ENCODE results near the gene ZNF783.

DNA sequence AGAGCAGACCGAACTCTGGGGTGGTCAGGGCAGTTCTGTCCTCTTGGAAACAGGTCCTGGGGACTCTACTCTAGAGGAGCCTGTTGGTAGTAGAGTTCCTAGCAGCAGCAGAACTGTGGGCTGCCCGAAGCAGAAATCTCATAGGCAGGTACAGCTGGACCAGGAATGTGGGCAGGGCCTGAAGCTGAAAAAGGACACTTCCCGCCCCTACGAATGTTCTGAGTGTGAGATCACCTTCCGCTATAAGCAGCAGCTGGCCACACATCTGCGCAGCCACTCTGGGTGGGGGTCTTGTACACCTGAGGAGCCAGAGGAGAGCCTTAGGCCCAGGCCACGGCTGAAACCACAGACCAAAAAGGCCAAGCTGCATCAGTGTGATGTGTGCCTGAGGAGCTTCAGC, 8.3 kb upstream of the ZNF783 start:
- TF ChIP-seq, protein P1, sequence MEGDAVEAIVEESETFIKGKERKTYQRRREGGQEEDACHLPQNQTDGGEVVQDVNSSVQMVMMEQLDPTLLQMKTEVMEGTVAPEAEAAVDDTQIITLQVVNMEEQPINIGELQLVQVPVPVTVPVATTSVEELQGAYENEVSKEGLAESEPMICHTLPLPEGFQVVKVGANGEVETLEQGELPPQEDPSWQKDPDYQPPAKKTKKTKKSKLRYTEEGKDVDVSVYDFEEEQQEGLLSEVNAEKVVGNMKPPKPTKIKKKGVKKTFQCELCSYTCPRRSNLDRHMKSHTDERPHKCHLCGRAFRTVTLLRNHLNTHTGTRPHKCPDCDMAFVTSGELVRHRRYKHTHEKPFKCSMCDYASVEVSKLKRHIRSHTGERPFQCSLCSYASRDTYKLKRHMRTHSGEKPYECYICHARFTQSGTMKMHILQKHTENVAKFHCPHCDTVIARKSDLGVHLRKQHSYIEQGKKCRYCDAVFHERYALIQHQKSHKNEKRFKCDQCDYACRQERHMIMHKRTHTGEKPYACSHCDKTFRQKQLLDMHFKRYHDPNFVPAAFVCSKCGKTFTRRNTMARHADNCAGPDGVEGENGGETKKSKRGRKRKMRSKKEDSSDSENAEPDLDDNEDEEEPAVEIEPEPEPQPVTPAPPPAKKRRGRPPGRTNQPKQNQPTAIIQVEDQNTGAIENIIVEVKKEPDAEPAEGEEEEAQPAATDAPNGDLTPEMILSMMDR (IDR thresholded peaks at IDR 0.05; ENCODE audit: low read depth, low read length, poor library complexity, severe bottlenecking): no peak
- TF ChIP-seq EZH2phosphoT487 (IDR thresholded peaks at IDR 0.05; ENCODE audit: borderline replicate concordance, low read length): no peak
